HepG2 (cell line): Measurements from ENCODE around the gene ANKRD40. TPM values are rescaled to one million over a fixed set of nuclear protein-coding genes. Genes with fewer than 3 reads are reported as not detected.

Source experiments
- ATF7-NPFF ChIP-seq: sonication (generic); formaldehyde crosslinking; IDR thresholded peaks from 2 replicates; pipeline ENCODE4 v1.8.1; 2023; ENCODE audit warnings: mild to moderate bottlenecking, low read depth, missing genetic modification reagents, moderate library complexity
- FOSL2 ChIP-seq: sonication (generic); formaldehyde crosslinking; IDR thresholded peaks from 2 replicates; pipeline ENCODE4 v1.4.0; 2020; ENCODE audit warnings: missing genetic modification reagents
- HNRNPL ChIP-seq: fragments of 200-400 bp; formaldehyde crosslinking; IDR thresholded peaks from 2 replicates; pipeline ENCODE4 v1.6.1; 2017; ENCODE audit warnings: mild to moderate bottlenecking, low read depth, low read length
- HNRNPUL1 ChIP-seq: fragments of 200-400 bp; formaldehyde crosslinking; IDR thresholded peaks from 2 replicates; pipeline ENCODE4 v1.6.1; 2017; ENCODE audit warnings: low read depth, mild to moderate bottlenecking, low read length, moderate library complexity
- KDM3A ChIP-seq: IDR thresholded peaks from 2 replicates; pipeline ENCODE4 v1.6.1; 2018; ENCODE audit warnings: low read depth, missing compliant biosample characterization
- NFKB2 ChIP-seq: sonication (generic); formaldehyde crosslinking; IDR thresholded peaks from 2 replicates; pipeline ENCODE4 v1.4.0; 2020; ENCODE audit warnings: missing genetic modification reagents, borderline replicate concordance
- PHF20 ChIP-seq: sonication (generic); formaldehyde crosslinking; IDR thresholded peaks from 2 replicates; pipeline ENCODE4 v1.5.0; 2020; ENCODE audit warnings: mild to moderate bottlenecking, missing genetic modification reagents
- RBAK ChIP-seq: sonication (generic); formaldehyde crosslinking; IDR thresholded peaks from 2 replicates; pipeline ENCODE4 v1.5.1; 2020; ENCODE audit warnings: mild to moderate bottlenecking, missing genetic modification reagents
- RORA ChIP-seq: sonication (generic); formaldehyde crosslinking; IDR thresholded peaks from 2 replicates; pipeline ENCODE4 v1.5.0; 2020; ENCODE audit warnings: mild to moderate bottlenecking, missing genetic modification reagents, moderate library complexity
- SAFB2 ChIP-seq: sonication (generic); formaldehyde crosslinking; IDR thresholded peaks from 2 replicates; pipeline ENCODE4 v1.5.1; 2020; ENCODE audit warnings: missing genetic modification reagents, low read depth, mild to moderate bottlenecking, borderline replicate concordance
- SIX1 ChIP-seq: sonication (generic); formaldehyde crosslinking; IDR thresholded peaks from 2 replicates; pipeline ENCODE4 v1.4.0; 2020; ENCODE audit warnings: missing genetic modification reagents, borderline replicate concordance
- SMAD1 ChIP-seq: sonication (generic); formaldehyde crosslinking; IDR thresholded peaks from 2 replicates; pipeline ENCODE4 v1.4.0; 2020; ENCODE audit warnings: missing genetic modification reagents, low read depth, mild to moderate bottlenecking, borderline replicate concordance
- ZFP90 ChIP-seq: sonication (generic); formaldehyde crosslinking; IDR thresholded peaks from 2 replicates; pipeline ENCODE4 v1.8.0; 2022; ENCODE audit warnings: missing genetic modification reagents, mild to moderate bottlenecking, inconsistent platforms, borderline replicate concordance
- ZNF180 ChIP-seq: sonication (generic); formaldehyde crosslinking; IDR thresholded peaks from 2 replicates; pipeline ENCODE4 v1.4.0; 2020; ENCODE audit warnings: low read depth, missing genetic modification reagents, borderline replicate concordance
- ZNF333 ChIP-seq: sonication (generic); formaldehyde crosslinking; IDR thresholded peaks from 2 replicates; pipeline ENCODE4 v1.4.0; 2020; ENCODE audit warnings: mild to moderate bottlenecking, missing genetic modification reagents, borderline replicate concordance
- ZNF441 ChIP-seq: sonication (generic); formaldehyde crosslinking; IDR thresholded peaks from 2 replicates; pipeline ENCODE4 v1.7.0; 2021; ENCODE audit warnings: missing genetic modification reagents, borderline replicate concordance
- ZNF615 ChIP-seq: sonication (generic); formaldehyde crosslinking; IDR thresholded peaks from 2 replicates; pipeline ENCODE4 v1.5.0; 2020; ENCODE audit warnings: mild to moderate bottlenecking, missing genetic modification reagents, borderline replicate concordance
- polyA plus RNA-seq, 8 experiments: library from polyadenylated mRNA; depleted of rRNA in 3 of 8; stranded (reverse) in 7 of 8; unstranded in 1 of 8; fragments of >200 nt; fragmentation: Illumina TruSeq in 4 of 8; extraction: Trizol in 4 of 8; gene quantifications; 2 replicates each; pipeline versions ENCODE4 v1.2.1 to v1.2.3, GENCODE V29; 2011 to 2016; ENCODE audit warnings: low read depth in 4 of 8, missing spikeins in 1 of 8, mixed read lengths in 1 of 8; ENCODE audit not compliant: insufficient read depth in 1 of 8
- total RNA-seq, 5 experiments: library from RNA; depleted of rRNA; stranded (reverse); fragments of >200 nt; fragmentation: Illumina TruSeq; extraction: Trizol; gene quantifications; 2 replicates each; pipeline ENCODE4 v1.2.3, GENCODE V29; 2016; ENCODE audit warnings: low read depth in 1 of 5
- TF ChIP-seq, protein P1 (sequence below): sonication (generic); formaldehyde crosslinking; IDR thresholded peaks from 2 replicates; pipeline ENCODE4 v1.4.0; 2020; ENCODE audit warnings: mild to moderate bottlenecking, missing genetic modification reagents
- TF ChIP-seq, protein P2 (sequence below): sonication (generic); formaldehyde crosslinking; IDR thresholded peaks from 2 replicates; pipeline ENCODE4 v1.8.1; 2023; ENCODE audit warnings: missing genetic modification reagents, mild to moderate bottlenecking, borderline replicate concordance
- TF ChIP-seq, protein P3 (sequence below): sonication (generic); formaldehyde crosslinking; IDR thresholded peaks from 2 replicates; pipeline ENCODE4 v1.4.0; 2020; ENCODE audit warnings: mild to moderate bottlenecking, missing genetic modification reagents
- TF ChIP-seq, protein P4 (sequence below): sonication (generic); formaldehyde crosslinking; IDR thresholded peaks from 2 replicates; pipeline ENCODE4 v1.5.0; 2020; ENCODE audit warnings: mild to moderate bottlenecking, missing genetic modification reagents, moderate library complexity

Gene ANKRD40
- total and polyA plus RNA-seq, 2 of the 13 experiments (the other 11 are each of a cell fraction or from before 2014, with no cell fraction given): 35.0 to 46.4 TPM

DNA sequence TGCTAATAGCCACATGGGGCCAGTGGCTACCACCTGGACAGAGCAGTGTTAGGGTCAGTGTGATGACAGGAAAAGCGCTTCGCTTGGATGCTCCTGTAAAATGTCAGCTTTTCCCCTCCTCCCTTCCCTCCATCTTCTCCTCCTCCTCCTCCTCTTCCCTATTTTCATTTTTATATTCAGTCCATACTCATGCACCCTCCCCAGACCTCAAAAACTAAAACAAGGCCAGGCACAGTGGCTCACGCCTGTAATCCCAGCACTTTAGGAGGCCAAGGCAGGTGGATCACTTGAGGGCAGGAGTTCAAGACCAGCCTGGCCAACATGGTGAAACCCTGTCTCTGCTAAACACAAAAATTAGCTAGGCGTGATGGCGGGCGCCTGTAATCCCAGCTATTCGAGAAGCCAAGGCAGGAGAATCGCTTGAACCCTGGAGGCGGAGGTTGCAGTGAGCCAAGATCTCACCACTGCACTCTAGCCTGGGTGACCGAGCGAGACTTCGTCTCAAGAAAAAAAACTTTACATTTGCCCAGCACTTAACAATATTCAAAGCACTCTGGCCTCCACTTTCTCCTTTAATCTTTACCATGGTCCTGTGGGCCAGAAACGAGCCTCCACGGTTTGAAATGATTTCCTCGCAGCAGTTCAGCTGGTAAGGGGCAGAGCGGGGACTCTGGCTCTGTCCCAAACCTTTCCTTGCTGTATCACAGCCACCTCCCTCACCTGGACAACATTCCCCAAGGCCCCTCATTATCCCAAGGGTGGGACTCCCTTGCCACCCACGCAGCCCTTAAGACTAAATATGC lies 21.8 kb downstream of the ANKRD40 start (continued):
- TF ChIP-seq SAFB2 (CRISPR knock-in tag) (peak; percentile 8; the same call in 1 of the 2 replicates), FOSL2 (CRISPR knock-in tag) (no peak), NFKB2 (CRISPR knock-in tag) (0 out of 2 replicates have a peak, but pooled peaks have one; percentile 43), SIX1 (no peak), ZNF615 (CRISPR knock-in tag) (0 out of 2 replicates have a peak, but pooled peaks have one; percentile 5), ATF7-NPFF (CRISPR knock-in tag) (no peak), RBAK (CRISPR knock-in tag) (no peak), ZNF180 (CRISPR knock-in tag) (no peak), PHF20 (CRISPR knock-in tag) (no peak), ZFP90 (CRISPR knock-in tag) (no peak), HNRNPL (0 out of 2 replicates have a peak, but pooled peaks have one; percentile 29), SMAD1 (CRISPR knock-in tag) (no peak), RORA (no peak), ZNF333 (CRISPR knock-in tag) (no peak), ZNF441 (CRISPR knock-in tag) (no peak), KDM3A (CRISPR knock-in tag) (no peak), HNRNPUL1 (no peak)
- TF ChIP-seq, protein P1, sequence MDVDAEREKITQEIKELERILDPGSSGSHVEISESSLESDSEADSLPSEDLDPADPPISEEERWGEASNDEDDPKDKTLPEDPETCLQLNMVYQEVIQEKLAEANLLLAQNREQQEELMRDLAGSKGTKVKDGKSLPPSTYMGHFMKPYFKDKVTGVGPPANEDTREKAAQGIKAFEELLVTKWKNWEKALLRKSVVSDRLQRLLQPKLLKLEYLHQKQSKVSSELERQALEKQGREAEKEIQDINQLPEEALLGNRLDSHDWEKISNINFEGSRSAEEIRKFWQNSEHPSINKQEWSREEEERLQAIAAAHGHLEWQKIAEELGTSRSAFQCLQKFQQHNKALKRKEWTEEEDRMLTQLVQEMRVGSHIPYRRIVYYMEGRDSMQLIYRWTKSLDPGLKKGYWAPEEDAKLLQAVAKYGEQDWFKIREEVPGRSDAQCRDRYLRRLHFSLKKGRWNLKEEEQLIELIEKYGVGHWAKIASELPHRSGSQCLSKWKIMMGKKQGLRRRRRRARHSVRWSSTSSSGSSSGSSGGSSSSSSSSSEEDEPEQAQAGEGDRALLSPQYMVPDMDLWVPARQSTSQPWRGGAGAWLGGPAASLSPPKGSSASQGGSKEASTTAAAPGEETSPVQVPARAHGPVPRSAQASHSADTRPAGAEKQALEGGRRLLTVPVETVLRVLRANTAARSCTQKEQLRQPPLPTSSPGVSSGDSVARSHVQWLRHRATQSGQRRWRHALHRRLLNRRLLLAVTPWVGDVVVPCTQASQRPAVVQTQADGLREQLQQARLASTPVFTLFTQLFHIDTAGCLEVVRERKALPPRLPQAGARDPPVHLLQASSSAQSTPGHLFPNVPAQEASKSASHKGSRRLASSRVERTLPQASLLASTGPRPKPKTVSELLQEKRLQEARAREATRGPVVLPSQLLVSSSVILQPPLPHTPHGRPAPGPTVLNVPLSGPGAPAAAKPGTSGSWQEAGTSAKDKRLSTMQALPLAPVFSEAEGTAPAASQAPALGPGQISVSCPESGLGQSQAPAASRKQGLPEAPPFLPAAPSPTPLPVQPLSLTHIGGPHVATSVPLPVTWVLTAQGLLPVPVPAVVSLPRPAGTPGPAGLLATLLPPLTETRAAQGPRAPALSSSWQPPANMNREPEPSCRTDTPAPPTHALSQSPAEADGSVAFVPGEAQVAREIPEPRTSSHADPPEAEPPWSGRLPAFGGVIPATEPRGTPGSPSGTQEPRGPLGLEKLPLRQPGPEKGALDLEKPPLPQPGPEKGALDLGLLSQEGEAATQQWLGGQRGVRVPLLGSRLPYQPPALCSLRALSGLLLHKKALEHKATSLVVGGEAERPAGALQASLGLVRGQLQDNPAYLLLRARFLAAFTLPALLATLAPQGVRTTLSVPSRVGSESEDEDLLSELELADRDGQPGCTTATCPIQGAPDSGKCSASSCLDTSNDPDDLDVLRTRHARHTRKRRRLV (CRISPR knock-in tag): no peak
- TF ChIP-seq, protein P2, sequence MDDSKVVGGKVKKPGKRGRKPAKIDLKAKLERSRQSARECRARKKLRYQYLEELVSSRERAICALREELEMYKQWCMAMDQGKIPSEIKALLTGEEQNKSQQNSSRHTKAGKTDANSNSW (CRISPR knock-in tag): no peak
- TF ChIP-seq, protein P3, sequence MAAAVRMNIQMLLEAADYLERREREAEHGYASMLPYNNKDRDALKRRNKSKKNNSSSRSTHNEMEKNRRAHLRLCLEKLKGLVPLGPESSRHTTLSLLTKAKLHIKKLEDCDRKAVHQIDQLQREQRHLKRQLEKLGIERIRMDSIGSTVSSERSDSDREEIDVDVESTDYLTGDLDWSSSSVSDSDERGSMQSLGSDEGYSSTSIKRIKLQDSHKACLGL (CRISPR knock-in tag): no peak; the same call in 1 of the 2 replicates
- TF ChIP-seq, protein P4, sequence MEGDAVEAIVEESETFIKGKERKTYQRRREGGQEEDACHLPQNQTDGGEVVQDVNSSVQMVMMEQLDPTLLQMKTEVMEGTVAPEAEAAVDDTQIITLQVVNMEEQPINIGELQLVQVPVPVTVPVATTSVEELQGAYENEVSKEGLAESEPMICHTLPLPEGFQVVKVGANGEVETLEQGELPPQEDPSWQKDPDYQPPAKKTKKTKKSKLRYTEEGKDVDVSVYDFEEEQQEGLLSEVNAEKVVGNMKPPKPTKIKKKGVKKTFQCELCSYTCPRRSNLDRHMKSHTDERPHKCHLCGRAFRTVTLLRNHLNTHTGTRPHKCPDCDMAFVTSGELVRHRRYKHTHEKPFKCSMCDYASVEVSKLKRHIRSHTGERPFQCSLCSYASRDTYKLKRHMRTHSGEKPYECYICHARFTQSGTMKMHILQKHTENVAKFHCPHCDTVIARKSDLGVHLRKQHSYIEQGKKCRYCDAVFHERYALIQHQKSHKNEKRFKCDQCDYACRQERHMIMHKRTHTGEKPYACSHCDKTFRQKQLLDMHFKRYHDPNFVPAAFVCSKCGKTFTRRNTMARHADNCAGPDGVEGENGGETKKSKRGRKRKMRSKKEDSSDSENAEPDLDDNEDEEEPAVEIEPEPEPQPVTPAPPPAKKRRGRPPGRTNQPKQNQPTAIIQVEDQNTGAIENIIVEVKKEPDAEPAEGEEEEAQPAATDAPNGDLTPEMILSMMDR (CRISPR knock-in tag): no peak
